Neural cell (in vitro differentiated cells): ENCODE data around the gene ZFYVE28. TPM values are rescaled to one million over a fixed set of nuclear protein-coding genes. Genes with fewer than 3 reads are reported as not detected.

Source experiments
- H2AFZ ChIP-seq: fragments of 200-600, 300-800 bp; sonication (generic), shearing (Covaris generic); 2 replicates; pipeline ENCODE4 v1.6.0; 2014; ENCODE audit warnings: low read depth, mild to moderate bottlenecking, antibody characterized with exemption, low read length, moderate library complexity
- H3F3A ChIP-seq: fragments of 200-600 bp; shearing (Covaris generic); 2 replicates; pipeline ENCODE4 v1.6.1; 2016; ENCODE audit warnings: mild to moderate bottlenecking, moderate library complexity, mixed read lengths, antibody characterized with exemption, low read length; ENCODE audit not compliant: insufficient read depth, poor library complexity, severe bottlenecking
- H3K27ac ChIP-seq: fragments of 200-600, 300-800 bp; sonication (generic), shearing (Covaris generic); 2 replicates; pipeline ENCODE4 v1.5.1; 2014; ENCODE audit warnings: mild to moderate bottlenecking, low read length, moderate library complexity
- H3K27me3 ChIP-seq: fragments of 300-800, 200-600 bp; sonication (generic), shearing (Covaris generic); 2 replicates; pipeline ENCODE4 v1.6.0; 2014; ENCODE audit warnings: mild to moderate bottlenecking, low read depth, low read length, moderate library complexity; ENCODE audit not compliant: insufficient read depth
- H3K36me3 ChIP-seq: fragments of 300-800, 200-600 bp; sonication (generic), shearing (Covaris generic); 2 replicates; pipeline ENCODE4 v1.5.1; 2014; ENCODE audit warnings: mild to moderate bottlenecking, antibody characterized with exemption, low read length, moderate library complexity; ENCODE audit not compliant: insufficient read depth
- H3K4me2 ChIP-seq: fragments of 300-800, 200-600 bp; sonication (generic), shearing (Covaris generic); 2 replicates; pipeline ENCODE4 v1.6.0; 2014; ENCODE audit warnings: mild to moderate bottlenecking, low read length
- H3K4me3 ChIP-seq: fragments of 300-800, 200-600 bp; sonication (generic), shearing (Covaris generic); 2 replicates; pipeline ENCODE4 v1.5.1; 2014; ENCODE audit warnings: mild to moderate bottlenecking, low read length, moderate library complexity
- H3K79me2 ChIP-seq: fragments of 200-600 bp; shearing (Covaris generic); replicated peaks from 2 replicates; pipeline ENCODE4 v1.6.0; 2014; ENCODE audit warnings: mild to moderate bottlenecking, low read length, moderate library complexity; ENCODE audit not compliant: insufficient read depth
- H3K9ac ChIP-seq: fragments of 300-800, 200-600 bp; sonication (generic), shearing (Covaris generic); 2 replicates; pipeline ENCODE4 v1.6.1; 2016; ENCODE audit warnings: mild to moderate bottlenecking, low read length, mixed read lengths
- H3K9me2 ChIP-seq: fragments of 200-600 bp; shearing (Covaris generic); 2 replicates; pipeline ENCODE4 v1.6.1; 2016; ENCODE audit warnings: mild to moderate bottlenecking, low read length, mixed read lengths; ENCODE audit not compliant: insufficient read depth
- H3K9me3 ChIP-seq: fragments of 200-600, 300-800 bp; sonication (generic), shearing (Covaris generic); 2 replicates; pipeline ENCODE4 v1.6.1; 2016; ENCODE audit warnings: mild to moderate bottlenecking, mixed run types, low read length, moderate library complexity, mixed read lengths
- H4K20me1 ChIP-seq: fragments of 200-600 bp; shearing (Covaris generic); 2 replicates; pipeline ENCODE4 v1.6.1; 2016; ENCODE audit warnings: mild to moderate bottlenecking, mixed run types; ENCODE audit not compliant: insufficient read depth
- EP300 ChIP-seq: fragments of 450-650 bp; conservative IDR thresholded peaks from 2 replicates; pipeline ENCODE4 v1.6.1; 2014; ENCODE audit warnings: antibody characterized with exemption, mild to moderate bottlenecking, moderate library complexity; ENCODE audit not compliant: poor library complexity, severe bottlenecking
- EZH2 ChIP-seq: fragments of 200-600, 300-800 bp; shearing (Covaris generic), sonication (generic); IDR thresholded peaks from 2 replicates; pipeline ENCODE4 v1.6.1; 2014; ENCODE audit warnings: antibody characterized with exemption, low read length, borderline replicate concordance, mild to moderate bottlenecking; ENCODE audit not compliant: insufficient read depth, poor library complexity, severe bottlenecking
- MXI1 ChIP-seq: fragments of 450-650 bp; conservative IDR thresholded peaks from 2 replicates; pipeline ENCODE4 v1.6.1; 2014; ENCODE audit warnings: antibody characterized with exemption, mild to moderate bottlenecking; ENCODE audit not compliant: poor library complexity, severe bottlenecking
- POLR2AphosphoS5 ChIP-seq: IDR thresholded peaks from 2 replicates; pipeline ENCODE4 v1.6.1; 2012
- RAD21 ChIP-seq: fragments of 450-650 bp; conservative IDR thresholded peaks from 2 replicates; pipeline ENCODE4 v1.6.1; 2014; ENCODE audit warnings: antibody characterized with exemption, mild to moderate bottlenecking, moderate library complexity
- SMC3 ChIP-seq: fragments of 450-650 bp; conservative IDR thresholded peaks from 2 replicates; pipeline ENCODE4 v1.6.1; 2014; ENCODE audit warnings: antibody characterized with exemption, mild to moderate bottlenecking, moderate library complexity; ENCODE audit not compliant: poor library complexity
- TAF1 ChIP-seq: IDR thresholded peaks from 2 replicates; pipeline ENCODE4 v1.6.1; 2012; ENCODE audit warnings: low read depth
- polyA plus RNA-seq: library from polyadenylated mRNA; depleted of rRNA; stranded (reverse); fragments of >200 nt; gene quantifications from 2 replicates; pipeline ENCODE4 v1.2.3, GENCODE V29; 2014
- TF ChIP-seq, protein P1 (sequence below): fragments of 450-650 bp; IDR thresholded peaks from 2 replicates; pipeline ENCODE4 v1.5.1; 2014; ENCODE audit warnings: antibody characterized with exemption, mild to moderate bottlenecking, moderate library complexity; ENCODE audit not compliant: poor library complexity, severe bottlenecking
- TF ChIP-seq, protein P2 (sequence below): IDR thresholded peaks from 2 replicates; pipeline ENCODE4 v1.6.1; 2012; ENCODE audit warnings: borderline replicate concordance

The ZFYVE28 gene
- polyA plus RNA-seq, 1 donor from 2014 or later = 2.4 TPM

DNA sequence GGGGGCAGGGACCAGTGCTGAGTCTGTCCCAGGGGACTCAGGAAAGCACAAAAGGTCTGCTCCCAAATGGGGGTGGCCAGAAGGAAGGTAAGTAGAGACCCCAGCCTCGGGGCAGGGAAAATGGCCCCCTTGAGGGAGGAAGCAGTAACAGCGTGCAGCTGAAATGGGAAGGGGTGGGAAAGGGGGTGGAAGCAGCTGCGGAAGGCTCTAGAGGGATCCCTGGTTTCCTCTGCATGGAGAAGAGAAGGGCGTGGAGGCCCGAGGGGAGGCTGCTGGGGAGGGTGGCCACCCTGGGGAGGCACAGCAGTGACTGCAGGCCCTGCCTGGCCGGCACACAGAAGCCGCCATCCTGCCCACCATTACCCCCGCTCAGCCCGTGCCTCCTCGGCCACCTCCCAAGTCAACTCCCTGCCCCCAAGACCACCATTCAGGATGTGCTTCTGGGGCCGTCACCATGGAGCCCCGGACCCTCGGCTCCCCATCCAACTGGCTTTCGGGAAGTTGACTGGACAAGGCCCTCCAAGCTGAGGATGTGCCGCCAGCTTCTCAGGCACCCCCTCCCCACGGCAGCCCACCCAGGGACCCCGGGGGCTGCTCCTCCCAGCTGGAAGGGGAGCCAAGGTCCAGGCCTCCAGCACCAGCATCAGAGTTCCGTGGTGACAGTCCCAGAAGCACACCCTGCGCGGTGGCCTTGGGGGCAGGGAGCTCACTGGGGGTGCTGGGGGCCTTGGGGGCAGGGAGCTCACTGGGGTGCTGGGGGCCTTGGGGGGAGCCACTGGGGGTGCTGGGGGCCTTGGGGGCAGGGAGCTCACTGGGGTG lies 23.9 kb upstream of the ZFYVE28 start:
- TF ChIP-seq SMC3 (no peak), MXI1 (no peak), EP300 (no peak), POLR2AphosphoS5 (no peak), EZH2 (no peak), RAD21 (no peak), TAF1 (no peak)
- TF ChIP-seq, protein P1, sequence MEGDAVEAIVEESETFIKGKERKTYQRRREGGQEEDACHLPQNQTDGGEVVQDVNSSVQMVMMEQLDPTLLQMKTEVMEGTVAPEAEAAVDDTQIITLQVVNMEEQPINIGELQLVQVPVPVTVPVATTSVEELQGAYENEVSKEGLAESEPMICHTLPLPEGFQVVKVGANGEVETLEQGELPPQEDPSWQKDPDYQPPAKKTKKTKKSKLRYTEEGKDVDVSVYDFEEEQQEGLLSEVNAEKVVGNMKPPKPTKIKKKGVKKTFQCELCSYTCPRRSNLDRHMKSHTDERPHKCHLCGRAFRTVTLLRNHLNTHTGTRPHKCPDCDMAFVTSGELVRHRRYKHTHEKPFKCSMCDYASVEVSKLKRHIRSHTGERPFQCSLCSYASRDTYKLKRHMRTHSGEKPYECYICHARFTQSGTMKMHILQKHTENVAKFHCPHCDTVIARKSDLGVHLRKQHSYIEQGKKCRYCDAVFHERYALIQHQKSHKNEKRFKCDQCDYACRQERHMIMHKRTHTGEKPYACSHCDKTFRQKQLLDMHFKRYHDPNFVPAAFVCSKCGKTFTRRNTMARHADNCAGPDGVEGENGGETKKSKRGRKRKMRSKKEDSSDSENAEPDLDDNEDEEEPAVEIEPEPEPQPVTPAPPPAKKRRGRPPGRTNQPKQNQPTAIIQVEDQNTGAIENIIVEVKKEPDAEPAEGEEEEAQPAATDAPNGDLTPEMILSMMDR = no peak
- TF ChIP-seq, protein P2, sequence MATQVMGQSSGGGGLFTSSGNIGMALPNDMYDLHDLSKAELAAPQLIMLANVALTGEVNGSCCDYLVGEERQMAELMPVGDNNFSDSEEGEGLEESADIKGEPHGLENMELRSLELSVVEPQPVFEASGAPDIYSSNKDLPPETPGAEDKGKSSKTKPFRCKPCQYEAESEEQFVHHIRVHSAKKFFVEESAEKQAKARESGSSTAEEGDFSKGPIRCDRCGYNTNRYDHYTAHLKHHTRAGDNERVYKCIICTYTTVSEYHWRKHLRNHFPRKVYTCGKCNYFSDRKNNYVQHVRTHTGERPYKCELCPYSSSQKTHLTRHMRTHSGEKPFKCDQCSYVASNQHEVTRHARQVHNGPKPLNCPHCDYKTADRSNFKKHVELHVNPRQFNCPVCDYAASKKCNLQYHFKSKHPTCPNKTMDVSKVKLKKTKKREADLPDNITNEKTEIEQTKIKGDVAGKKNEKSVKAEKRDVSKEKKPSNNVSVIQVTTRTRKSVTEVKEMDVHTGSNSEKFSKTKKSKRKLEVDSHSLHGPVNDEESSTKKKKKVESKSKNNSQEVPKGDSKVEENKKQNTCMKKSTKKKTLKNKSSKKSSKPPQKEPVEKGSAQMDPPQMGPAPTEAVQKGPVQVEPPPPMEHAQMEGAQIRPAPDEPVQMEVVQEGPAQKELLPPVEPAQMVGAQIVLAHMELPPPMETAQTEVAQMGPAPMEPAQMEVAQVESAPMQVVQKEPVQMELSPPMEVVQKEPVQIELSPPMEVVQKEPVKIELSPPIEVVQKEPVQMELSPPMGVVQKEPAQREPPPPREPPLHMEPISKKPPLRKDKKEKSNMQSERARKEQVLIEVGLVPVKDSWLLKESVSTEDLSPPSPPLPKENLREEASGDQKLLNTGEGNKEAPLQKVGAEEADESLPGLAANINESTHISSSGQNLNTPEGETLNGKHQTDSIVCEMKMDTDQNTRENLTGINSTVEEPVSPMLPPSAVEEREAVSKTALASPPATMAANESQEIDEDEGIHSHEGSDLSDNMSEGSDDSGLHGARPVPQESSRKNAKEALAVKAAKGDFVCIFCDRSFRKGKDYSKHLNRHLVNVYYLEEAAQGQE = no peak

DNA sequence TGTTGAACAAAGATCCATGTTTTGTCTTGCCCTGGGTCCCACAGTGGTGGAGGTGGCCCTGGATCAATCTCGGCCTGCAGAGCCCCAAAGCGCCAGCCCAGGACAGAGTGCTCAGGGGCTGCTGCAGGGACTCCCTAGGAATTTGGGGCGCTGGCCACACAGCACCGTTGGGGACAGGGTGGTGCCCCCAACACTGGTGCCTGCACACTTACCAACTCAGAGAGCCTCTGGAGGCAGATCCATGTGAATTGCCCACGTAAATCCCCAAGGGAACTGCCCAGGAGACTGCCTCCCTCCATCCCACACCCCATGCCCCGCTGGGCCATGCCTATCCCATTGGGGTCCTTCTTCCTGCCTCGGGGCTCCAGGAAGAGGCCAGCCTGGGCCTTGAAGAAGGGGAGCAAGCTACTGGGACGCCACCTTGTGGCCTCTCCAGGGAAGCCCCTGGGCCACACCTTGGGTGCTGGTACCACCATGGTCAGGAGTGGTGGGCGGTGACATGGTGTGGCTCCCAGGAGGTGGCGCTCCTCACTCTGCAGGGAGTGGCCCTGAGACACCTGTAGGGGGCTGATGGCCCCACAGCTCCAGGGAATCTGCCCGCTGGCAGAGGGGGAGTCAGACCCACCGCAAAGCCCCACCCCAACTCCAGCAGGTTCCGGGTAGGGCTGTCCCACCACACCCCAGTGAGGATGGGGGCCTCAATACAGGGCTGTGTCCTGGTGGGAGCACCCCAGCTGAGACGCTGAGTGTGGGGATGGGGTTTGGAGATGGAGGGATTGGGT lies 23.1 kb upstream of the ZFYVE28 start:
- Histone ChIP-seq H3K27ac (no peak overlapping the region), H3K36me3 (no peaks in the 10 kb centered on the region), H3K4me3 (no peak overlapping the region), H3K27me3 (no peaks in the 10 kb centered on the region), H2AFZ (no peak overlapping the region), H3K9me3 (no peaks in the 10 kb centered on the region), H3K9me2 (no peaks in the 10 kb centered on the region), H3K79me2 (no peaks in the 10 kb centered on the region), H4K20me1 (no peaks in the 10 kb centered on the region), H3F3A (no peaks in the 10 kb centered on the region), H3K4me2 (no peak overlapping the region), H3K9ac (no peak overlapping the region)
- TF ChIP-seq EP300 = no peak
- TF ChIP-seq RAD21 = no peak
- no peak for TF ChIP-seq TAF1
- no peak for TF ChIP-seq MXI1
- TF ChIP-seq, protein P2 = no peak

More for the DNA sequence above, 23.9 kb upstream of the ZFYVE28 start:
- Histone ChIP-seq H3K27me3 (no peaks in the 10 kb centered on the region), H3K9me3 (no peaks in the 10 kb centered on the region), H3K79me2 (no peaks in the 10 kb centered on the region), H4K20me1 (no peaks in the 10 kb centered on the region), H3K4me3 (no peak overlapping the region), H3F3A (no peaks in the 10 kb centered on the region), H2AFZ (no peak overlapping the region), H3K36me3 (no peaks in the 10 kb centered on the region), H3K9me2 (no peaks in the 10 kb centered on the region), H3K27ac (no peak overlapping the region), H3K4me2 (no peak overlapping the region), H3K9ac (no peak overlapping the region)
